Activated CD4-positive, alpha-beta memory T cell treated with anti-CD3 and anti-CD28 coated beads, Interleukin-2, amount 10 ng/mL, durations not matched to agents 7 days and 5 days (primary cell): Measurements from ENCODE around the gene OR4D10. TPM values are rescaled to one million over a fixed set of nuclear protein-coding genes. Genes with fewer than 3 reads are reported as not detected.
"Not testable (repeated sequence)": the region's sequence is repeated elsewhere in the genome, so short reads cannot be mapped to it uniquely, and the experiment has no call there.

Experiments
- CTCF ChIA-PET: fragments of 350-600 bp; sonication (Branson Sonifier 250); formaldehyde crosslinking; loops from one replicate; lab custom pipeline; 2021; ENCODE audit warnings: antibody characterized with exemption, inconsistent platforms; lab: Charles Lee
- POLR2A ChIA-PET: fragments of 350-600 bp; sonication (Branson Sonifier 250); formaldehyde crosslinking; loops from one replicate; lab custom pipeline; 2021; ENCODE audit warnings: antibody characterized with exemption; lab: Charles Lee
- DNase-seq: peaks from one replicate; pipeline ENCODE4 v3.0.0-alpha.2; 2020
- H3K27ac Mint-ChIP-seq: one replicate; pipeline ENCODE4 v1.8.0; 2021; ENCODE audit warnings: mild to moderate bottlenecking, mixed read lengths
- H3K27me3 Mint-ChIP-seq: one replicate; pipeline ENCODE4 v1.8.0; 2021; ENCODE audit warnings: mixed read lengths
- H3K36me3 Mint-ChIP-seq: one replicate; pipeline ENCODE4 v1.8.0; 2021; ENCODE audit warnings: low read depth, mixed read lengths
- H3K4me1 Mint-ChIP-seq: one replicate; pipeline ENCODE4 v1.8.0; 2021; ENCODE audit warnings: mixed read lengths
- H3K4me3 Mint-ChIP-seq: one replicate; pipeline ENCODE4 v1.8.0; 2021; ENCODE audit warnings: mild to moderate bottlenecking, mixed read lengths
- H3K9me3 Mint-ChIP-seq: one replicate; pipeline ENCODE4 v1.8.0; 2021; ENCODE audit warnings: mixed read lengths
- total RNA-seq, 2 experiments: library from RNA; stranded (reverse); gene quantifications; one replicate each; pipeline ENCODE4 v1.2.3, GENCODE V29; 2021

The OR4D10 gene
- total RNA-seq, result not detected

GRCh38 chr11:59473015-59473414, at the start of gene OR4D10:
OR4D10 (plus strand) TSS chr11:59473315; CDS start chr11:59477430, 4,115 bp downstream.
- CTCF ChIA-PET, result no interaction called here
- Mint-ChIP-seq H3K9me3 (no peaks in the 10 kb centered on the region), H3K27ac (no peak within 1 kb of the TSS), H3K36me3 (no peaks in the 10 kb centered on the region), H3K4me3 (no peak within 1 kb of the TSS), H3K4me1 (no peaks in the 10 kb centered on the region), H3K27me3 (peaks cover 17% of the 10 kb centered on the region)
- POLR2A ChIA-PET, result no interaction called here
- no peak for DNase-seq

GRCh38 chr11:59423835-59424234, 49.3 kb upstream of the OR4D10 start:
- ChIA-PET POLR2A (no interaction called here), CTCF (no interaction called here)
- Mint-ChIP-seq H3K4me3 (no peak overlapping the region), H3K27me3 (peaks cover 3% of the 10 kb centered on the region), H3K27ac (no peak overlapping the region), H3K36me3 (no peaks in the 10 kb centered on the region), H3K9me3 (no peaks in the 10 kb centered on the region), H3K4me1 (peaks cover 9% of the 10 kb centered on the region)
- DNase-seq, result no peak

- Mint-ChIP-seq H3K36me3 (no peaks in the 10 kb centered on the region), H3K4me1 (peaks cover 9% of the 10 kb centered on the region)
- CTCF ChIA-PET, result no interaction called here
These were observed 48.0 kb upstream of the OR4D10 start for GRCh38 chr11:59425131-59425530.

GRCh38 chr11:59426361-59427067, 46.6 kb upstream of the OR4D10 start, which contains the start of gene OR5A2:
OR5A2 (minus strand) TSS chr11:59426413; CDS start chr11:59422953, 3,460 bp downstream.
- H3K4me3 Mint-ChIP-seq, result no peak within 1 kb of the TSS
- no peak within 1 kb of the TSS for H3K27ac Mint-ChIP-seq
- H3K9me3 Mint-ChIP-seq, result no peaks in the 10 kb centered on the region
- DNase-seq, result no peak
- H3K36me3 Mint-ChIP-seq, result no peaks in the 10 kb centered on the region
- H3K27me3 Mint-ChIP-seq, result peaks cover 8% of the 10 kb centered on the region
- ChIA-PET CTCF (no interaction called here), POLR2A (no interaction called here)
- peaks cover 9% of the 10 kb centered on the region for H3K4me1 Mint-ChIP-seq

More at GRCh38 chr11:59425131-59425530, 48.0 kb upstream of the OR4D10 start:
- no peak overlapping the region for H3K27ac Mint-ChIP-seq
- H3K9me3 Mint-ChIP-seq, result no peaks in the 10 kb centered on the region
- DNase-seq, result no peak
- H3K27me3 Mint-ChIP-seq, result peaks cover 8% of the 10 kb centered on the region
- POLR2A ChIA-PET, result no interaction called here
- no peak overlapping the region for H3K4me3 Mint-ChIP-seq

- peaks cover 9% of the 10 kb centered on the region for H3K4me1 Mint-ChIP-seq
- H3K4me3 Mint-ChIP-seq, result no peak overlapping the region
- peaks cover 10% of the 10 kb centered on the region for H3K27me3 Mint-ChIP-seq
- no peaks in the 10 kb centered on the region for H3K36me3 Mint-ChIP-seq
- CTCF ChIA-PET, result no interaction called here
- no peaks in the 10 kb centered on the region for H3K9me3 Mint-ChIP-seq
- no peak for DNase-seq
- H3K27ac Mint-ChIP-seq, result no peak overlapping the region
- POLR2A ChIA-PET, result no interaction called here
These were observed 46.1 kb upstream of the OR4D10 start for GRCh38 chr11:59427068-59427382.

GRCh38 chr11:59429924-59430516, 43.1 kb upstream of the OR4D10 start:
- H3K27ac Mint-ChIP-seq, result no peak overlapping the region
- peak; percentile 27 for DNase-seq
- H3K27me3 Mint-ChIP-seq, result peaks cover 12% of the 10 kb centered on the region
- POLR2A ChIA-PET, result no interaction called here
- H3K9me3 Mint-ChIP-seq, result no peaks in the 10 kb centered on the region
- no peak overlapping the region for H3K4me3 Mint-ChIP-seq
- no peaks in the 10 kb centered on the region for H3K36me3 Mint-ChIP-seq
- CTCF ChIA-PET, result interaction anchor here (1.0 to 3.3 kb wide), 7 partner anchors 9 to 272 kb away, joined by 3 to 24 read pairs (median 8); partner anchors contain the start of gene DTX4
- H3K4me1 Mint-ChIP-seq, result no peaks in the 10 kb centered on the region

GRCh38 chr11:59436169-59436568, 36.9 kb upstream of the OR4D10 start, which contains the start of gene OR5A1:
OR5A1 (plus strand) TSS chr11:59436469; CDS start chr11:59443169, 6,700 bp downstream.
- H3K36me3 Mint-ChIP-seq, result no peaks in the 10 kb centered on the region
- CTCF ChIA-PET, result interaction anchor here (0.6 to 1.1 kb wide), 2 partner anchors 250 to 266 kb away, joined by 3 read pairs; no protein-coding TSS in a partner anchor
- POLR2A ChIA-PET, result no interaction called here
- peaks cover 15% of the 10 kb centered on the region for H3K27me3 Mint-ChIP-seq
- no peaks in the 10 kb centered on the region for H3K9me3 Mint-ChIP-seq
- no peaks in the 10 kb centered on the region for H3K4me1 Mint-ChIP-seq
- DNase-seq, result no peak
- H3K4me3 Mint-ChIP-seq, result no peak within 1 kb of the TSS
- no peak within 1 kb of the TSS for H3K27ac Mint-ChIP-seq

GRCh38 chr11:59437770-59438169, 35.3 kb upstream of the OR4D10 start:
- ChIA-PET CTCF (no interaction called here), POLR2A (no interaction called here)
- no peak overlapping the region for H3K4me3 Mint-ChIP-seq
- peaks cover 11% of the 10 kb centered on the region for H3K27me3 Mint-ChIP-seq
- H3K27ac Mint-ChIP-seq, result no peak overlapping the region
- H3K9me3 Mint-ChIP-seq, result no peaks in the 10 kb centered on the region
- no peaks in the 10 kb centered on the region for H3K4me1 Mint-ChIP-seq
- H3K36me3 Mint-ChIP-seq, result no peaks in the 10 kb centered on the region
- no peak for DNase-seq

- POLR2A ChIA-PET, DNase-seq, H3K27me3 Mint-ChIP-seq, H3K4me3 Mint-ChIP-seq, H3K36me3 Mint-ChIP-seq, H3K4me1 Mint-ChIP-seq, H3K27ac Mint-ChIP-seq, H3K9me3 Mint-ChIP-seq, CTCF ChIA-PET: not testable (repeated sequence)
These were observed 27.5 kb upstream of the OR4D10 start for GRCh38 chr11:59445624-59446023.

- H3K27ac Mint-ChIP-seq, result no peak overlapping the region
- no peak overlapping the region for H3K4me3 Mint-ChIP-seq
- no peaks in the 10 kb centered on the region for H3K4me1 Mint-ChIP-seq
- peaks cover 9% of the 10 kb centered on the region for H3K27me3 Mint-ChIP-seq
- no peaks in the 10 kb centered on the region for H3K36me3 Mint-ChIP-seq
- H3K9me3 Mint-ChIP-seq, result no peaks in the 10 kb centered on the region
- POLR2A ChIA-PET, result no interaction called here
- DNase-seq, result no peak
- CTCF ChIA-PET, result no interaction called here
These were observed 24.6 kb upstream of the OR4D10 start for GRCh38 chr11:59448484-59448883.

GRCh38 chr11:59456661-59457060, 16.5 kb upstream of the OR4D10 start, which contains the start of gene OR4D6:
OR4D6 (plus strand) TSS chr11:59456961; CDS start chr11:59456961, 0 bp downstream.
- ChIA-PET POLR2A (no interaction called here), CTCF (no interaction called here)
- DNase-seq, result no peak
- Mint-ChIP-seq H3K27me3 (peaks cover 8% of the 10 kb centered on the region), H3K9me3 (no peaks in the 10 kb centered on the region), H3K36me3 (no peaks in the 10 kb centered on the region), H3K27ac (no peak within 1 kb of the TSS), H3K4me1 (no peaks in the 10 kb centered on the region), H3K4me3 (no peak within 1 kb of the TSS)

- no peak overlapping the region for H3K27ac Mint-ChIP-seq
- DNase-seq, result no peak
- H3K27me3 Mint-ChIP-seq, result peaks cover 11% of the 10 kb centered on the region
- H3K36me3 Mint-ChIP-seq, result no peaks in the 10 kb centered on the region
- H3K4me3 Mint-ChIP-seq, result no peak overlapping the region
- no peaks in the 10 kb centered on the region for H3K9me3 Mint-ChIP-seq
- POLR2A ChIA-PET, result no interaction called here
- CTCF ChIA-PET, result no interaction called here
- H3K4me1 Mint-ChIP-seq, result no peaks in the 10 kb centered on the region
These were observed 13.2 kb upstream of the OR4D10 start for GRCh38 chr11:59459916-59460315.

- DNase-seq, result no peak
- peaks cover 7% of the 10 kb centered on the region for H3K27me3 Mint-ChIP-seq
- ChIA-PET POLR2A (no interaction called here), CTCF (no interaction called here)
- no peaks in the 10 kb centered on the region for H3K36me3 Mint-ChIP-seq
- H3K27ac Mint-ChIP-seq, result no peak overlapping the region
- no peak overlapping the region for H3K4me3 Mint-ChIP-seq
- H3K9me3 Mint-ChIP-seq, result no peaks in the 10 kb centered on the region
- H3K4me1 Mint-ChIP-seq, result no peaks in the 10 kb centered on the region
These were observed 9.9 kb upstream of the OR4D10 start for GRCh38 chr11:59463190-59463641.
